ENCODE data around the gene RAB17.

The RAB17 gene

GRCh38 chr2:237535385-237536082, 55.0 kb downstream of the RAB17 start:
- Histone ChIP-seq H3K27ac (ENCODE audit: low read length) (no peak overlapping the region), H3K4me1 (ENCODE audit: low read length) (peaks cover 40% of the 10 kb centered on the region), H3K4me3 (ENCODE audit: low read length) (no peak overlapping the region), H3K9ac (ENCODE audit: low read length) (no peak overlapping the region), H4K20me1 (ENCODE audit: insufficient read depth, low read length) (no peaks in the 10 kb centered on the region), H3K79me2 (ENCODE audit: low read length) (no peaks in the 10 kb centered on the region), H2AFZ (ENCODE audit: low read depth, low read length) (no peak overlapping the region), H3K27me3 (ENCODE audit: low read depth, low read length) (no peaks in the 10 kb centered on the region), H3K36me3 (replicated peaks; ENCODE audit: low read depth, low read length) (no peaks in the 10 kb centered on the region), H3K9me3 (ENCODE audit: insufficient read depth, low read length) (no peaks in the 10 kb centered on the region), H3K4me2 (ENCODE audit: low read length) (no peak overlapping the region)
- TF ChIP-seq EZH2phosphoT487 (IDR thresholded peaks at IDR 0.05; ENCODE audit: low read depth) (no peak), CTCF (IDR thresholded peaks at IDR 0.05; ENCODE audit: low read depth, low read length) (no peak)

- H3K4me2 ChIP-seq (ENCODE audit: low read length) = no peak overlapping the region
- no peak overlapping the region for H3K9ac ChIP-seq (ENCODE audit: low read length)
- no peaks in the 10 kb centered on the region for H3K79me2 ChIP-seq (ENCODE audit: low read length)
- TF ChIP-seq CTCF (IDR thresholded peaks at IDR 0.05; ENCODE audit: low read depth, low read length) (no peak), EZH2phosphoT487 (IDR thresholded peaks at IDR 0.05; ENCODE audit: low read depth) (no peak)
- H3K27ac ChIP-seq (ENCODE audit: low read length) = peak overlapping the region; percentile 61
- H3K27me3 ChIP-seq (ENCODE audit: low read depth, low read length) = no peaks in the 10 kb centered on the region
- no peaks in the 10 kb centered on the region for H4K20me1 ChIP-seq (ENCODE audit: insufficient read depth, low read length)
- H3K36me3 ChIP-seq (replicated peaks; ENCODE audit: low read depth, low read length) = no peaks in the 10 kb centered on the region
- H3K9me3 ChIP-seq (ENCODE audit: insufficient read depth, low read length) = no peaks in the 10 kb centered on the region
- no peak overlapping the region for H2AFZ ChIP-seq (ENCODE audit: low read depth, low read length)
- H3K4me3 ChIP-seq (ENCODE audit: low read length) = no peak overlapping the region
- H3K4me1 ChIP-seq (ENCODE audit: low read length) = peaks cover 43% of the 10 kb centered on the region
These were observed 56.2 kb downstream of the RAB17 start for GRCh38 chr2:237534380-237534779.

- no peaks in the 10 kb centered on the region for H3K79me2 ChIP-seq (ENCODE audit: low read length)
- H3K9me3 ChIP-seq (ENCODE audit: insufficient read depth, low read length) = no peaks in the 10 kb centered on the region
- no peaks in the 10 kb centered on the region for H3K27me3 ChIP-seq (ENCODE audit: low read depth, low read length)
- H3K4me2 ChIP-seq (ENCODE audit: low read length) = peak overlapping the region; percentile 49
- no peak for TF ChIP-seq EZH2phosphoT487 (IDR thresholded peaks at IDR 0.05; ENCODE audit: low read depth)
- no peak for TF ChIP-seq CTCF (IDR thresholded peaks at IDR 0.05; ENCODE audit: low read depth, low read length)
- H2AFZ ChIP-seq (ENCODE audit: low read depth, low read length) = peak overlapping the region; percentile 40; the same call in 1 of the 2 replicates
- H3K4me3 ChIP-seq (ENCODE audit: low read length) = no peak overlapping the region
- no peak overlapping the region for H3K9ac ChIP-seq (ENCODE audit: low read length)
- H3K27ac ChIP-seq (ENCODE audit: low read length) = peak overlapping the region; percentile 61
- H3K36me3 ChIP-seq (replicated peaks; ENCODE audit: low read depth, low read length) = no peaks in the 10 kb centered on the region
- no peaks in the 10 kb centered on the region for H4K20me1 ChIP-seq (ENCODE audit: insufficient read depth, low read length)
- H3K4me1 ChIP-seq (ENCODE audit: low read length) = peaks cover 49% of the 10 kb centered on the region
These were observed 56.8 kb downstream of the RAB17 start for GRCh38 chr2:237533668-237534161.

- no peaks in the 10 kb centered on the region for H3K27me3 ChIP-seq (ENCODE audit: low read depth, low read length)
- no peaks in the 10 kb centered on the region for H4K20me1 ChIP-seq (ENCODE audit: insufficient read depth, low read length)
- H3K9me3 ChIP-seq (ENCODE audit: insufficient read depth, low read length) = no peaks in the 10 kb centered on the region
- H2AFZ ChIP-seq (ENCODE audit: low read depth, low read length) = no peak overlapping the region
- no peaks in the 10 kb centered on the region for H3K36me3 ChIP-seq (replicated peaks; ENCODE audit: low read depth, low read length)
- no peaks in the 10 kb centered on the region for H3K79me2 ChIP-seq (ENCODE audit: low read length)
- no peak overlapping the region for H3K4me3 ChIP-seq (ENCODE audit: low read length)
- H3K27ac ChIP-seq (ENCODE audit: low read length) = no peak overlapping the region
- H3K4me1 ChIP-seq (ENCODE audit: low read length) = peaks cover 62% of the 10 kb centered on the region
- H3K9ac ChIP-seq (ENCODE audit: low read length) = no peak overlapping the region
- H3K4me2 ChIP-seq (ENCODE audit: low read length) = no peak overlapping the region
- TF ChIP-seq EZH2phosphoT487 (IDR thresholded peaks at IDR 0.05; ENCODE audit: low read depth) = no peak
- TF ChIP-seq CTCF (IDR thresholded peaks at IDR 0.05; ENCODE audit: low read depth, low read length) = no peak
These were observed 58.4 kb downstream of the RAB17 start for GRCh38 chr2:237532160-237532559.

All from OCI-LY3 (cell line).